Urothelium cell line (cell line): Measurements from ENCODE around the gene MRPS7.
"Not testable (repeated sequence)": the region's sequence is repeated elsewhere in the genome, so short reads cannot be mapped to it uniquely, and the experiment has no call there.

Experiments
- DNase-seq: peaks from one replicate; pipeline ENCODE4 v3.0.0; 2011; ENCODE audit warnings: low spot score, mixed read lengths
- FAIRE-seq: peaks from 2 replicates; lab custom pipeline; 2011; peaks lifted over from hg19 to GRCh38; lab: Jason Lieb, UNC

MRPS7 gene

GRCh38 chr17:75270218-75270965 is 8.7 kb downstream of the MRPS7 start:
- DNase-seq, result peak; percentile 85
- FAIRE-seq, result no peak

DNA sequence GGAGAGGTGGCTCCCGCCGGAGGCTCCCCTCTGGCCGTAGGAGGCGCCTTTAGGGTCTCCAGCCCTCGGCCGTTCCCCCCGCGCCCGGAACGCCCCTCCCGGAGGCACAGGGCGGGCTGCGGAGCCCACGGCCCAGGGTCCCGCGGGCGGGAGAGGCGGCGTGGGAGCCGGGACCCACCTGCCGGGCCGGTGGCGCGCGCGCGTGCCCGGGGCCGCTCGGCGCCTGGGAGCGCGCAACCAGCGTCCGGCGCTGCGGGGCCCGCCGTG is 9.2 kb downstream of the MRPS7 start, which contains the start of gene MIF4GD:
Gene MIF4GD, minus strand, starts transcription at position 266 of the 267 bp plus-strand sequence. CDS start 1,036 bp downstream, outside the sequence.
- no peak for DNase-seq
- no peak for FAIRE-seq

DNA sequence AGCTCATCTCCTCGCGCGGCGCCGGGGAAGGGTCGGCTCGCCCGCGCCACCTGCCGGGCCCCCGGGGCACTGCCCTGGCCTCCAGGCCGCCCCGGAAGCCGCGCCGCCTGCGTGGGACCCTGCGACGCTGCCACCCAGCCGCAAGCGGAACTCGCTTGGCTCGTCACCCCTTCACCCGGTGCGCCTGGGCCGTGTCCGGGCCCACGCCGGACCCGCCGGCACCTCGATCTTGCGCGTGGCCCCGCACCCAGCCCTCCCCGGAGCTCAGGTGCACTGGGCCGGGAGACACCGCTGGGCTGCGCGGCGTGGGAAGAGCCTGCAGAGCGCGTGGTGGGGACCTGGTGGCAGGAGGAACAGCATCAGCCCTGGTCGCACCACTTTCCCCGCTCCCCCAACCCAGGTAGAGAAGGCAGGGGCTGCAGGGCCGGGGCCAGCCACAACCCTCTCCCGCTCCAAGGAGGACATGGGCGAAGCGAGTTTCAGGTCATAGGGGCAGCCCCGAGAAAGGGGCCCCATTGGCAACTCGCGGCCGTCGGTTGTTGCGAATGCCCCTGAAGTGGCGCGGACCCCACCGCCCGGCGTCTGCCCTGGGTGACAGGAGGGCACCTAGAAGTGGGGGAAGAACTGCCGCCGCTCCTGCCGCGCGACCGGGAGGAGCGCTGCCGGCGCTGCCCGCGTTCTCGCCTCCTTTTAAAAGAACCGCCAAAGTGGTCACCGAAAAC is 9.7 kb downstream of the MRPS7 start:
- DNase-seq, result peak; percentile 99
- peak; percentile 92 for FAIRE-seq

- no peak for DNase-seq
Observed at GRCh38 chr17:75271955-75272847, 10.5 kb downstream of the MRPS7 start.

GRCh38 chr17:75272848-75273184 is 11.1 kb downstream of the MRPS7 start:
- DNase-seq, result no peak
- peak; percentile 82 for FAIRE-seq

More at GRCh38 chr17:75271955-75272847, 10.5 kb downstream of the MRPS7 start:
- FAIRE-seq, result peak; percentile 20

GRCh38 chr17:75273977-75274708 is 12.5 kb downstream of the MRPS7 start:
- no peak for DNase-seq
- no peak for FAIRE-seq

GRCh38 chr17:75277664-75278071 is 16.0 kb downstream of the MRPS7 start:
- DNase-seq (peak; percentile 51), FAIRE-seq (no peak)

DNA sequence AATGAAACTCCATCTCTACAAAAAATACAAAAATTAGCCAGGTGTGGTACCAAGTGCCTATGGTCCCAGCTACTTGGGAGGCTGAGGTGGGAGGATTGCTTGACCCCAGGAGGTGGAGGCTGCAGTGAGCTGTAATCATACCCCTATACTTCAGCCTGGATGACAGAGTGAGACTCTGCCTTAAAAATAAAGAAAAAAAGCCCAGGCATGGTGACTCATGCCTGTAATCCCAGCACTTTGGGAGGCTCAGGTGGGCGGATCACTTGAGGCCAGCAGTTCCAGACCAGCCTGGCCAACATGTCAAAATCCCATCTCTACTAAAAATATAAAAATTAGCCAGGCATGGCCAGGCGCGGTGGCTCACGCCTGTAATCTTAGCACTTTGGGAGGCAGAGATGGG is 18.5 kb downstream of the MRPS7 start:
- FAIRE-seq, DNase-seq: not testable (repeated sequence)

DNA sequence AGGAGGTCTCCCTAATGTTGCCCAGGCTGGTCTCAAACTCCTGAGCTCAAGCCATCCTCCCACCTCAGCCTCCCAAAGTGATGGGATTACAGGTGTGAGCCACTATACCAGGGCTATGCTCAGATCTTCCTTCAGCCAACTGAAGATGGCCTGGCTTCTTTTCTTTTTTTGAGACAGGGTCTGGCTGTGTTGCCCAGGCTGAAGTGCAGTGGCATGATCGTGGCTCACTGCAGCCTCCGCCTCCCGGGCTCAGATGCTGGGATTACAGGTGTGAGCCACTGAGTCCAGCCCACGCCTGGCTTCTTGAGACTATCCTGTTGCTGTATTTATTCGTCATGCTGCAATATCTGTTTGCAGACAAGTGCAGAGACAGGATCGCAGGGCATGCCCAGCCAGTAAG is 23.4 kb downstream of the MRPS7 start:
- FAIRE-seq (no peak), DNase-seq (no peak)

- DNase-seq (no peak), FAIRE-seq (no peak)
Observed at GRCh38 chr17:75287221-75287620, 25.5 kb downstream of the MRPS7 start.

DNA sequence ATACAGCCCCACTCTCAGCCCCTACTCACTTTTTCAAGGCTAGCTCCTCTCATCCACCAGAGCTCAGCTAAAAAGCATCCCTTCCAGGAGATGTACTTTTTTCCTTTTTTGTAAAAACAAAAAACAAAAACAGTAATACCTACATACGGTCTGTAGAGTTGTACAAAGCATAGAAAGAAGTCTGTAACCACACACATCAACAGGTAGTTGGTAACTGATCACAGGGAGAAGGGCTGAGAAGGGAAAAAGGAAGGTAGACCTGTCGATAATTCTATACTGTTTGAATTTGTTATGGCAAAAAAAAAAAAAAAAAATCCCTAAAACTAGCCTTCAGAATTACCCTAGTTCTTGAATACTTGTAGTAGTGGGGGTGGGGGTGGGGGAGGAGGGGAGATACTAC is 26.7 kb downstream of the MRPS7 start:
- no peak for DNase-seq
- FAIRE-seq, result no peak

DNA sequence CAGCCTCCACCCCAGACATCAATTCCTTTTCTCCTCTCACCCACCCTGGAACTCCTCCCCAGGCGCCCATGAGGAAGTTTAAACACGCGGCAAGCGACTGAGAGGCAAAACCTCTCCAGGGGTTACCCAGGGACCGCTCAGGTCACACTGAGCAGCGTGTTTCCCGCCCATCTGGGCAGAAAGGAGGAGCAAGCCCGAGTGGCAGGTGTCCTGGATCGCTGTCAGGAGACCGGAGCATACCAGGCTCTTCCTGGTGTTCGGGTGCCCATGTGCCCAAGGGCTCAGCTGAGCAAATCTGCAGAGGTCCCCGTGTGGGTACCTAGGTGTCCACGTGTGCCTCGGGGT is 27.1 kb downstream of the MRPS7 start:
- FAIRE-seq (no peak), DNase-seq (peak; percentile 73)

GRCh38 chr17:75289115-75289831 is 27.6 kb downstream of the MRPS7 start, which contains the start of gene SLC25A19:
TSS of gene SLC25A19 (minus strand) at chr17:75289433. CDS start at chr17:75286764, 2,669 bp downstream.
- DNase-seq (peak; percentile 100), FAIRE-seq (peak; percentile 97)

GRCh38 chr17:75289832-75290337 is 28.2 kb downstream of the MRPS7 start:
- DNase-seq, result peak; percentile 51
- FAIRE-seq, result no peak

- not testable (repeated sequence) for FAIRE-seq, DNase-seq
Observed at GRCh38 chr17:75292810-75293448, 31.2 kb downstream of the MRPS7 start.

GRCh38 chr17:75295201-75296158 is 33.8 kb downstream of the MRPS7 start:
- DNase-seq, result no peak

GRCh38 chr17:75300280-75300679 is 38.6 kb downstream of the MRPS7 start:
- FAIRE-seq (no peak), DNase-seq (no peak)

More at GRCh38 chr17:75295201-75296158, 33.8 kb downstream of the MRPS7 start:
- no peak for FAIRE-seq

DNA sequence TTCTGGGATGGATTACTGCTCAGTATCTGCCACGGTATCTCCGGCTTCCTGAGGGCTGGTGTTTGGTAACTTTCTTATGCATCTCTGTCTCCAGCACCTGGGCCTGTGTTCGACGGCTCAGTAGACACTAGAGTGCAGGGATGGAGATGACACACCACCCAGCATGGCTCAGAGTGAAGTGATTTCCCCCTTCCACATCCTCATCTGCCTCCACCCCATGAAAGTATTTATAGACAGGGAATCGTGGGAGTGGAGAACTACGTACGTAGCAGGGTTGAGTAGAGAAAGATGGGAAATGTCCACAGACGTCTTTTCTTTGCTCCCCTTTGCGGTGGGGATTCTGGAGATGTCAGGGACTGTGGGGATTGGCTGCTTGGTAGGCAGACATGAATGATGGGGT is 39.4 kb downstream of the MRPS7 start:
- FAIRE-seq, result no peak
- DNase-seq, result no peak
